GM18498 (cell line): ENCODE measurements around the gene SCAI.
"Not testable (repeated sequence)": the region's sequence is repeated elsewhere in the genome, so short reads cannot be mapped to it uniquely, and the experiment has no call there.

Source experiments
- ATAC-seq: cut with Tn5 transposase; IDR thresholded peaks from one replicate; pipeline ENCODE4 v1.9.1; 2021; ENCODE audit warnings: mild to moderate bottlenecking, moderate library complexity; ENCODE audit not compliant: unreplicated experiment

The SCAI gene

DNA sequence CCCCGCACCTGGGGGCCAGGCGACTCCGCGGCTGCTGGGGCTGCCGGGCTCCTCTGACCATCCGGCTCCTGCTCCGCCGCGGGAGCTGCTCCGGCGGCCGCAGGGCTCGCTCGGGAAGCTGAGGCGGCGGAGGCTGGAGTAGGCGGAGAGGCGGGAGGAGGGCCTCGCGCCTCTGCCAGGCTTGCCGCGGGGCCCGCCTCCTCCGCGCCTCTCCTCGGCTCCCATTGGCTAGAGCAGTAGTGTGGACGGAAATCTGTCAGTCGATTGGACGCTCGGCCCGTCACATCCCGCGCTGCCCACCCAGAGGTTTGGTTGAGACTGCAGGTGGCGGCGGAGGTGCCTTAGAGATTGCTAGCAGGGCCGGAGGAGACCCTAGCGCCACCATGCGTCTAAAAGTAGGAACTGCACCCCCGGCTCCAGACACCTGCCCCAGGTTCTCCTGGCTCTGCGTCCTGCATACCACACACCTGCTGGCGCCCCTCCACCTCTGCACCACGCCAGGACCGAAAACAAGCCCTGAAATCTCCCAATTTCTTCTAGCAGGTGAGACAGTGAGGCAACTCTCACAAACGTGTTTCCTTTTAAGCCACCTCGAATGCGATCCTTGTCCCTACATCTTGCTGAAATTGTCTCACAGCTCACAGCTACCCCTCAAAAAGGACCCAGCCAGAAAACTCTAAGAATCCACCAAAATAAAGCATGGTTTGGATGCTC lies at the start of gene SCAI:
Gene SCAI (minus strand): TSS at position 152 of the 714 bp plus-strand sequence. CDS start 91 bp downstream, at position 61.
- ATAC-seq: peak; percentile 98

DNA sequence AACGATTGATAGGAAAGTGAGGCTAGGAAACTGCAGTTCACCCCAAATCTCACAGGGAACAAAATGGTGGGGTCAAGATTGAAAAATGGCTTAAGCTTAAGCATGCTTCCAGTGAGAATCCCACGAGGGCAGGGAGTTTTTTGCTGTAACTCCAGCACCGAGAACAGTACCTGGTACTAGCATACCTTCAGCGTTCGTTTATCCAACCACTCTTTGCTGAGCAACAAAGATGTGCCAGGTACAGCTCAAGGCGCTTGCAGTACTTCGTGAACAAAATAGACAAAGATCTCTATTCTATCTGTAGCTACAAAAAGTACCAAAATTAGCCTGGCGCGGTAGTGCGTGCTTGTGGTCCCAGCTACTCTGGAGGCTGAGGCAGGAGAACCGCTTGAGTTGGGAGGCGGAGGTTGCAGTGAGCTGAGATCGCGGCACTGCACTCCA lies 47.1 kb upstream of the SCAI start:
- no peak for ATAC-seq

- peak; percentile 94 for ATAC-seq
Measured at GRCh38 chr9:125189361-125190289, 46.3 kb upstream of the SCAI start, which contains the start of gene PPP6C. TSS of gene PPP6C (minus strand) at chr9:125189803. CDS start at chr9:125189718, 85 bp downstream.

GRCh38 chr9:125189011-125189360 lies 45.7 kb upstream of the SCAI start:
- ATAC-seq: peak; percentile 13

DNA sequence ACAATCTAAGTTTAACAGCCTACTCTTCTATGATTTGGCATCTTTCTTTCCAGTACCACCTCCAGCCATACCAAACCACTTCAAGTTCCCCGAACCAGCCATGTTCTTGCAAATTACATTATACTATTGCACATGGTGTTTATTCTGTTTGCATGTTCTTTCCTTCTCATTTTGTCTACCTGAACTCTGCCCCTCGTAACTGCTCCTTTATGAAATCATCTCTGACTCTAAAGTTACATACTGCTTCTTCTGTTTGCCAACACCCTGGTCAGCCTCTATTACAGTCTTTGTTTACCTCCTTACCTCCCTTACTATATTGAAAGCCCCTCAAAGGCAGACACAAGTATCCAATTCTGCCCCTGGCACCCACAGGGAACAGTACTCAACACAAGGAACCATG lies 40.2 kb upstream of the SCAI start:
- no peak for ATAC-seq

DNA sequence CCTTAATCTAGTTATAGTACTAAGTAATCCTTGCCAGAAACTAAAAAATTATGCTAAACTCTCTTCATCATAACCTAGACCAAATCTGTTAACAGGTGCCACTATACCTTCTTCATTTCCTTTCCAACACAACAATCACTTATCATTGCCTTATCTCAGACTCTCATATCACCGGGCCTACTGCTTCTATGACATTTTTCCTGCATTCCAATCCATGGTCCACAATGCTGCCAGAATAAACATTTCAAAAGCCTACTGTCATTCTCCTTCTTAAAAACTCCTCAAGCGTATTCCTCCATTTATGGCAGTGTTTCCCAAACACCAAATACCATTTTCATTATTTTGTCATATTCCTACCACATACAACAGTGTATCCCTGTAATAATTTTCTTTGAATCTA lies 39.7 kb upstream of the SCAI start:
- no peak for ATAC-seq

GRCh38 chr9:125181756-125182155 lies 38.4 kb upstream of the SCAI start:
- not testable (repeated sequence) for ATAC-seq

GRCh38 chr9:125180876-125181275 lies 37.5 kb upstream of the SCAI start:
- ATAC-seq: no peak

- ATAC-seq: not testable (repeated sequence)
Measured at GRCh38 chr9:125179776-125180175, 36.4 kb upstream of the SCAI start.

DNA sequence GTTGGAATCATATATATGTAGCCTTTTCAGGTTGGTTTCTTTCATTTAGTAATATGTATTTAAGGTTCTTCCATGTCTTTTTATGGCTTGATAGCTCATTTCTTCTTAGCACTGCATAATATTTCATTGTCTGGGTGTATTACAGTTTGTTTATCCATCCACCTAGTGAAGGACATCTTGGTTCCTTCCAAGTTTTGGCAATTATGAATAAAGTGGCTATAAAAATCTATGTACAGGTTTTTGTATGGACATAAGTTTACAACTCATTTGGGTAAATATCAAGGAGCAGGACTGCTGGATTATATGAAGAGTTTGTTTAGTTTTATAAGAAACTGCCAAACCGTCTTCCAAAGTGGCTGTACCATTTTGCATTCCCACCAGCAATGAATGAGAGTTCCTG lies 34.6 kb upstream of the SCAI start:
- ATAC-seq: no peak

- no peak for ATAC-seq
Measured at GRCh38 chr9:125176636-125177035, 33.3 kb upstream of the SCAI start.

GRCh38 chr9:125172031-125172755 lies 28.9 kb upstream of the SCAI start:
- ATAC-seq: no peak

DNA sequence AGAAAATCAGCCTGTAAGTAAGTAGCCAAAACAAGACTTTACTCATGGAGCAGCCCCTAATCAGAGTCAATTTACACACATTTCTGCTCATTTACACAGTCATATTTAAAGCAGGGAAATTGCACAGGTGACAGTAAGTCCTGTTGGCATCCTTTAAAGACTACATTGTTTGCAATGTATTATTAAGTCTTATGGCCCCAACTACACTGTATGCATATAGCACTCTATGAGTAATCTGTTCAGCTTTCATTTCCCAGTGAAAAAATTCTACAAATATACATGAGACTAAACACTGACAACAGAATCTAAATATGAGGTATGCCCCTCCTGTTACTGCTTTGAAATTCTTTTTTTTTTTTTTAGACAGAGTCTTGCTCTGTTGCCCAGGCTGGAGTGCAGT lies 26.6 kb upstream of the SCAI start:
- no peak for ATAC-seq

DNA sequence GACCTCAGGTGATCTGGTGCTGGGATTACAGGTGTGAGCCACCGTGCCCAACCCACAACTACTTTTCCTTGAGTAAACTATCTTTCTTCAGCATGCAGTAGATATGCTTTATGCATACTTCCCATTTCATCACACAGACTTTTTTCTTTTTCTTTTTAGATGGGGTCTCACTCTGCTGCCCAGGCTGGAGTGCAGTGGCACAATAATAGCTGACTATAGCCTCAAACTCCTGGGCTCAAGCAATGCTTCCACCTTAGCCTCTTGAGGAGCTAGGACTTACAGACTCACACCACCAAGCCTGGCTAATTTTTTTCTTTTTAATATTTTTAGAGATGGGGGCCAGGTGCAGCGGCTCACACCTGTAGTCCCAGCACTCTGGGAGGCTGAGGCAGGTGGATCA lies 23.4 kb upstream of the SCAI start:
- ATAC-seq: no peak

DNA sequence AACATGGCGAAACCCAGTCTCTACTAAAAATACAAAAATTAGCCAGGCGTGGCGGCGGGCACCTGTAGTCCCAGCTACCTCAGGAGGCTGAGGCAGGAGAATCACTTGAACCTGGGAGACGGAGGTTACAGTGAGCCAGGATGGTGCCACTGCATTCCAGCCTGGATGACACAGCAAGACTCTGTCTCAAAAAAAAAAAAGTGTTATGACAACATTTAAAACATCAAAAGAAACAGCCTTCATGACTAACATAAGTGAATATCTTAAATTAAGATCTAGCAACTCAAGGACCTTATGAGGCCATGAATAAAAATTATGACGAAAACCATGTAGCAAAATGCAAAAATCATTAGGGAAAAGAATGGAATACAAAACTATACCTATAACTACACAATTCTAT lies 19.6 kb upstream of the SCAI start:
- ATAC-seq: not testable (repeated sequence)

- no peak for ATAC-seq
Measured at GRCh38 chr9:125161284-125161918, 18.1 kb upstream of the SCAI start.

GRCh38 chr9:125160750-125161149 lies 17.4 kb upstream of the SCAI start:
- no peak for ATAC-seq

DNA sequence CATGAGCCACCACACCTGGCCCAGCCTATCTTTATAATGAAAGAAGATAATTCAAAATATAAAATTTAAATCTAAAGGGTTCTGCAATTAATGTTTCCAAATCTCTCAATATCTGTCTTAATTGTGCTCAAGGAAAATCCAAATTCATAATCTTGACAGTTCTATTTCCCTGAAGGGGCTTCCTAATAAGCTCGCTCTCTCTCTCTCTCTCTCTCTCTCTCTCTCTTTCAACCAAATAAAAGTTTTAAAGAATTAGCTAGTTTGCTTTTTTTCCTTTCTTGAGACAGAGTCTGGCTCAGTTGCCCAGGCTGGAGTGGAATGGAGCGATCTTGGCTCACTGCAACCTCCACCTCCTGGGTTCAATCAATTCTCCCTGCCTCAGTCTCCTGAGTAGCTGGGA lies 13.2 kb upstream of the SCAI start:
- ATAC-seq: no peak

GRCh38 chr9:125153712-125154367 lies 10.5 kb upstream of the SCAI start:
- ATAC-seq: no peak

GRCh38 chr9:125151730-125152129 lies 8.4 kb upstream of the SCAI start:
- ATAC-seq: no peak
